Measurements from ENCODE around the gene MAMLD1.

MAMLD1 gene

GRCh38 chrX:150362599-150363481 lies at the start of gene MAMLD1:
Gene MAMLD1 (plus strand): TSS chrX:150363317. CDS start chrX:150445517, 82,200 bp downstream.
- no peaks in the 10 kb centered on the region for H3K36me3 Mint-ChIP-seq
- ATAC-seq (replicated peaks) (peak; percentile 54 to 60), DNase-seq (peak; percentile 29)
- peak within 1 kb of the TSS; percentile 79 to 84 for H3K4me3 Mint-ChIP-seq
- no peaks in the 10 kb centered on the region for H3K9me3 Mint-ChIP-seq
- peak within 1 kb of the TSS; percentile 81 for H3K27ac Mint-ChIP-seq
- H3K27me3 Mint-ChIP-seq, result peaks cover 32 to 38% of the 10 kb centered on the region in 2 donors
- peaks cover 23 to 42% of the 10 kb centered on the region in 2 donors for H3K4me1 Mint-ChIP-seq

- Mint-ChIP-seq H3K4me3 (no peak overlapping the region), H3K27me3 (peaks cover 0 to 4% of the 10 kb centered on the region in 2 donors), H3K27ac (no peak overlapping the region), H3K4me1 (no peaks in the 10 kb centered on the region), H3K36me3 (no peaks in the 10 kb centered on the region), H3K9me3 (no peaks in the 10 kb centered on the region)
- DNase-seq (no peak), ATAC-seq (replicated peaks) (no peak)
Observed at GRCh38 chrX:150313514-150313913, 49.6 kb upstream of the MAMLD1 start.

GRCh38 chrX:150314186-150314585 lies 48.9 kb upstream of the MAMLD1 start:
- Mint-ChIP-seq H3K27me3 (peaks cover 0 to 4% of the 10 kb centered on the region in 2 donors), H3K27ac (no peak overlapping the region), H3K4me1 (no peaks in the 10 kb centered on the region), H3K9me3 (no peaks in the 10 kb centered on the region), H3K4me3 (no peak overlapping the region), H3K36me3 (no peaks in the 10 kb centered on the region)
- DNase-seq (no peak), ATAC-seq (replicated peaks) (no peak)

GRCh38 chrX:150316564-150316963 lies 46.6 kb upstream of the MAMLD1 start:
- Mint-ChIP-seq H3K4me3 (no peak overlapping the region), H3K27me3 (peaks cover 0 to 4% of the 10 kb centered on the region in 2 donors), H3K27ac (no peak overlapping the region), H3K4me1 (no peaks in the 10 kb centered on the region), H3K36me3 (no peaks in the 10 kb centered on the region), H3K9me3 (no peaks in the 10 kb centered on the region)
- DNase-seq (no peak), ATAC-seq (replicated peaks) (no peak)

GRCh38 chrX:150323020-150323419 lies 40.1 kb upstream of the MAMLD1 start:
- H3K4me3 Mint-ChIP-seq, result no peak overlapping the region
- H3K27ac Mint-ChIP-seq, result no peak overlapping the region
- DNase-seq (no peak), ATAC-seq (replicated peaks) (no peak)
- H3K9me3 Mint-ChIP-seq, result peaks cover 5 to 8% of the 10 kb centered on the region in 2 donors
- H3K4me1 Mint-ChIP-seq, result peaks cover 4 to 12% of the 10 kb centered on the region in 2 donors
- H3K36me3 Mint-ChIP-seq, result peaks cover 0 to 1% of the 10 kb centered on the region in 2 donors
- no peaks in the 10 kb centered on the region for H3K27me3 Mint-ChIP-seq

- DNase-seq (no peak), ATAC-seq (replicated peaks) (no peak)
- peaks cover 0 to 1% of the 10 kb centered on the region in 2 donors for H3K36me3 Mint-ChIP-seq
- H3K4me1 Mint-ChIP-seq, result peaks cover 4 to 12% of the 10 kb centered on the region in 2 donors
- peaks cover 5 to 8% of the 10 kb centered on the region in 2 donors for H3K9me3 Mint-ChIP-seq
- H3K4me3 Mint-ChIP-seq, result no peak overlapping the region
- H3K27ac Mint-ChIP-seq, result no peak overlapping the region
- no peaks in the 10 kb centered on the region for H3K27me3 Mint-ChIP-seq
Observed at GRCh38 chrX:150324035-150324728, 38.9 kb upstream of the MAMLD1 start.

GRCh38 chrX:150324919-150325318 lies 38.2 kb upstream of the MAMLD1 start:
- no peak overlapping the region for H3K27ac Mint-ChIP-seq
- peaks cover 4 to 12% of the 10 kb centered on the region in 2 donors for H3K4me1 Mint-ChIP-seq

GRCh38 chrX:150326541-150327247 lies 36.4 kb upstream of the MAMLD1 start:
- ATAC-seq (replicated peaks) (no peak), DNase-seq (no peak)
- no peaks in the 10 kb centered on the region for H3K27me3 Mint-ChIP-seq
- H3K36me3 Mint-ChIP-seq, result peaks cover 0 to 1% of the 10 kb centered on the region in 2 donors
- H3K9me3 Mint-ChIP-seq, result peaks cover 5 to 8% of the 10 kb centered on the region in 2 donors
- no peak overlapping the region for H3K4me3 Mint-ChIP-seq
- H3K4me1 Mint-ChIP-seq, result peaks cover 4 to 12% of the 10 kb centered on the region in 2 donors
- no peak overlapping the region for H3K27ac Mint-ChIP-seq

More at GRCh38 chrX:150324919-150325318, 38.2 kb upstream of the MAMLD1 start:
- H3K27me3 Mint-ChIP-seq, result no peaks in the 10 kb centered on the region
- ATAC-seq (replicated peaks), result no peak
- DNase-seq, result no peak
- H3K4me3 Mint-ChIP-seq, result no peak overlapping the region
- peaks cover 0 to 1% of the 10 kb centered on the region in 2 donors for H3K36me3 Mint-ChIP-seq
- H3K9me3 Mint-ChIP-seq, result peaks cover 5 to 8% of the 10 kb centered on the region in 2 donors

- Mint-ChIP-seq H3K9me3 (no peaks in the 10 kb centered on the region), H3K4me1 (peaks cover 6 to 12% of the 10 kb centered on the region in 2 donors), H3K36me3 (no peaks in the 10 kb centered on the region), H3K4me3 (no peak overlapping the region), H3K27me3 (no peaks in the 10 kb centered on the region), H3K27ac (no peak overlapping the region)
- ATAC-seq (replicated peaks) (no peak), DNase-seq (no peak)
Observed at GRCh38 chrX:150329282-150329681, 33.8 kb upstream of the MAMLD1 start.

- H3K9me3 Mint-ChIP-seq, result no peaks in the 10 kb centered on the region
- ATAC-seq (replicated peaks) (no peak), DNase-seq (no peak)
- no peaks in the 10 kb centered on the region for H3K27me3 Mint-ChIP-seq
- no peak overlapping the region for H3K27ac Mint-ChIP-seq
- peaks cover 6 to 12% of the 10 kb centered on the region in 2 donors for H3K4me1 Mint-ChIP-seq
- no peak overlapping the region for H3K4me3 Mint-ChIP-seq
- H3K36me3 Mint-ChIP-seq, result no peaks in the 10 kb centered on the region
Observed at GRCh38 chrX:150329868-150330267, 33.2 kb upstream of the MAMLD1 start.

- no peaks in the 10 kb centered on the region for H3K36me3 Mint-ChIP-seq
- ATAC-seq (replicated peaks), result no peak
- H3K27me3 Mint-ChIP-seq, result no peaks in the 10 kb centered on the region
- H3K4me3 Mint-ChIP-seq, result no peak overlapping the region
- no peak overlapping the region for H3K27ac Mint-ChIP-seq
- H3K9me3 Mint-ChIP-seq, result no peaks in the 10 kb centered on the region
- no peak for DNase-seq
- H3K4me1 Mint-ChIP-seq, result peaks cover 0 to 2% of the 10 kb centered on the region in 2 donors
Observed at GRCh38 chrX:150332023-150332422, 31.1 kb upstream of the MAMLD1 start.

GRCh38 chrX:150334100-150334499 lies 29.0 kb upstream of the MAMLD1 start:
- Mint-ChIP-seq H3K9me3 (no peaks in the 10 kb centered on the region), H3K4me1 (peaks cover 0 to 2% of the 10 kb centered on the region in 2 donors), H3K36me3 (no peaks in the 10 kb centered on the region), H3K27me3 (no peaks in the 10 kb centered on the region), H3K27ac (no peak overlapping the region), H3K4me3 (no peak overlapping the region)
- ATAC-seq (replicated peaks) (no peak), DNase-seq (no peak)

- Mint-ChIP-seq H3K27me3 (no peaks in the 10 kb centered on the region), H3K4me1 (peaks cover 0 to 2% of the 10 kb centered on the region in 2 donors), H3K36me3 (no peaks in the 10 kb centered on the region), H3K27ac (no peak overlapping the region), H3K4me3 (no peak overlapping the region), H3K9me3 (no peaks in the 10 kb centered on the region)
- ATAC-seq (replicated peaks) (no peak), DNase-seq (no peak)
Observed at GRCh38 chrX:150334981-150335380, 28.1 kb upstream of the MAMLD1 start.

- Mint-ChIP-seq H3K9me3 (no peaks in the 10 kb centered on the region), H3K27me3 (no peaks in the 10 kb centered on the region), H3K4me3 (no peak overlapping the region), H3K4me1 (peaks cover 0 to 2% of the 10 kb centered on the region in 2 donors), H3K27ac (no peak overlapping the region), H3K36me3 (no peaks in the 10 kb centered on the region)
- DNase-seq (no peak), ATAC-seq (replicated peaks) (no peak)
Observed at GRCh38 chrX:150337026-150337425, 26.1 kb upstream of the MAMLD1 start.
